SU-DHL-6 (cell line): ENCODE results near the gene KLHL29.

Source experiments
- CTCF ChIP-seq: fragments of 200-600 bp; sonication (generic); IDR thresholded peaks from one replicate; pipeline ENCODE4 v1.5.1; 2017; ENCODE audit warnings: antibody characterized with exemption, mild to moderate bottlenecking, low read length, moderate library complexity; ENCODE audit not compliant: insufficient read depth, poor library complexity, severe bottlenecking
- EZH2phosphoT487 ChIP-seq: fragments of 200-600 bp; sonication (generic), shearing (Covaris generic); conservative IDR thresholded peaks from 2 replicates; pipeline ENCODE4 v1.6.1; 2018; ENCODE audit warnings: mild to moderate bottlenecking, antibody characterized with exemption, low read length, moderate library complexity, mixed read lengths

DNA sequence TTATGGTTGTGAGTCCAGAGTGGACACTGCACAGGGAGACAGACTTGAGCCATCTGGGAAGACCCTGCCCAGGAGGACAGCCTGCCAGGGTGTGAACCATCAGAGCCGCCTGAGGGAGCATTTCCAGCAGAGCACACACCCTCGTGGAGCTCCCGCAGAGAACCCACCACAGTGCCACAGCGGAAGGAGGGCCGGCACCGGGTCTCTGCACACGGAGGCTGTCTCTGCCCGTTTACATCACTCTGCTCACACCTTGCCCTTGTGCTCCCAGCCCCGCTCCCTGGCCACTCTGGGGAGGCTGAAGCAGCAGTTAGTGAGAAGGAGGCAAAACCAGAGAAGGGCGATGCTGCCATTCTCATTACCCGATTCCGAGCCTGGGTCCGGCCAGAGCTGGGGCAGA lies 161.9 kb downstream of the KLHL29 start:
- TF ChIP-seq CTCF (no peak), EZH2phosphoT487 (no peak)
